ENCODE results near the gene CACNA2D2.

The CACNA2D2 gene

GRCh38 chr3:50351323-50351697 lies 152.1 kb downstream of the CACNA2D2 start:
- DNase-seq (ENCODE audit: low read depth in 1 of 2, low spot score in 1 of 2): no peak

GRCh38 chr3:50350527-50351322 lies 152.7 kb downstream of the CACNA2D2 start, which contains the start of the genes CYB561D2 and NPRL2:
CYB561D2 (plus strand) TSS chr3:50350862; CDS start chr3:50351434, 572 bp downstream.
NPRL2 (minus strand) TSS chr3:50350775; CDS start chr3:50350652, 123 bp downstream.
- peak; percentile 99 for DNase-seq (ENCODE audit: low read depth in 1 of 2, low spot score in 1 of 2)

GRCh38 chr3:50350213-50350526 lies 153.3 kb downstream of the CACNA2D2 start:
- no peak for DNase-seq (ENCODE audit: low read depth in 1 of 2, low spot score in 1 of 2)

GRCh38 chr3:50347187-50347813 lies 156.1 kb downstream of the CACNA2D2 start:
- peak; percentile 60 to 67 for DNase-seq (ENCODE audit: low read depth in 1 of 2, low spot score in 1 of 2)

- peak; percentile 49 to 67 for DNase-seq (ENCODE audit: low read depth in 1 of 2, low spot score in 1 of 2)
Measured at GRCh38 chr3:50345586-50346234, 157.7 kb downstream of the CACNA2D2 start, which contains the start of gene ZMYND10. ZMYND10 (minus strand) TSS chr3:50345732; CDS start chr3:50345579, 153 bp downstream.

- DNase-seq (ENCODE audit: low read depth in 1 of 2, low spot score in 1 of 2): no peak
Measured at GRCh38 chr3:50345008-50345407, 158.4 kb downstream of the CACNA2D2 start.

GRCh38 chr3:50342813-50343633 lies 160.4 kb downstream of the CACNA2D2 start:
- no peak for DNase-seq (ENCODE audit: low read depth in 1 of 2, low spot score in 1 of 2)

GRCh38 chr3:50341996-50342650 lies 161.3 kb downstream of the CACNA2D2 start:
- no peak for DNase-seq (ENCODE audit: low read depth in 1 of 2, low spot score in 1 of 2)

GRCh38 chr3:50341537-50341936 lies 161.9 kb downstream of the CACNA2D2 start:
- no peak for DNase-seq (ENCODE audit: low read depth in 1 of 2, low spot score in 1 of 2)

- peak in 1 of 2 donors; percentile 47 for DNase-seq (ENCODE audit: low read depth in 1 of 2, low spot score in 1 of 2)
Measured at GRCh38 chr3:50340448-50341329, 162.7 kb downstream of the CACNA2D2 start, which contains the start of gene RASSF1. RASSF1 (minus strand) TSS chr3:50340836; CDS start chr3:50340805, 31 bp downstream.

- no peak for DNase-seq (ENCODE audit: low read depth in 1 of 2, low spot score in 1 of 2)
Measured at GRCh38 chr3:50340147-50340447, 163.3 kb downstream of the CACNA2D2 start.

- DNase-seq (ENCODE audit: low read depth in 1 of 2, low spot score in 1 of 2): no peak
Measured at GRCh38 chr3:50339485-50340146, 163.8 kb downstream of the CACNA2D2 start.

GRCh38 chr3:50338965-50339364 lies 164.5 kb downstream of the CACNA2D2 start:
- no peak for DNase-seq (ENCODE audit: low read depth in 1 of 2, low spot score in 1 of 2)

- DNase-seq (ENCODE audit: low read depth in 1 of 2, low spot score in 1 of 2): peak; percentile 82 to 91
Measured at GRCh38 chr3:50337175-50337861, 166.1 kb downstream of the CACNA2D2 start.

GRCh38 chr3:50336452-50337174 lies 166.8 kb downstream of the CACNA2D2 start:
- no peak for DNase-seq (ENCODE audit: low read depth in 1 of 2, low spot score in 1 of 2)

- DNase-seq (ENCODE audit: low read depth in 1 of 2, low spot score in 1 of 2): no peak
Measured at GRCh38 chr3:50334339-50335075, 168.9 kb downstream of the CACNA2D2 start.

- no peak for DNase-seq (ENCODE audit: low read depth in 1 of 2, low spot score in 1 of 2)
Measured at GRCh38 chr3:50333744-50334328, 169.6 kb downstream of the CACNA2D2 start.

Measured in activated T-helper 1 cell treated with anti-CD3 and anti-CD28 coated beads, Interleukin-2, amount 50 U/mL, for 16 hours (primary cell).